GM12864 (cell line): Measurements from ENCODE around the gene IQCF2.
"Not testable (repeated sequence)": the region's sequence is repeated elsewhere in the genome, so short reads cannot be mapped to it uniquely, and the experiment has no call there.

Experiments
- DNase-seq: peaks from one replicate; pipeline ENCODE4 v3.0.0-alpha.2; 2011; ENCODE audit warnings: low read depth
- H3K4me3 ChIP-seq: 2 replicates; pipeline ENCODE4 v1.5.1; 2011; ENCODE audit warnings: mild to moderate bottlenecking, low read depth, low read length, control low read depth
- CTCF ChIP-seq: IDR thresholded peaks from 2 replicates; pipeline ENCODE4 v1.5.1; 2011; ENCODE audit warnings: low read depth, mild to moderate bottlenecking, moderate library complexity, low read length, control low read depth, inconsistent platforms; ENCODE audit errors: missing control alignments

IQCF2 gene

DNA sequence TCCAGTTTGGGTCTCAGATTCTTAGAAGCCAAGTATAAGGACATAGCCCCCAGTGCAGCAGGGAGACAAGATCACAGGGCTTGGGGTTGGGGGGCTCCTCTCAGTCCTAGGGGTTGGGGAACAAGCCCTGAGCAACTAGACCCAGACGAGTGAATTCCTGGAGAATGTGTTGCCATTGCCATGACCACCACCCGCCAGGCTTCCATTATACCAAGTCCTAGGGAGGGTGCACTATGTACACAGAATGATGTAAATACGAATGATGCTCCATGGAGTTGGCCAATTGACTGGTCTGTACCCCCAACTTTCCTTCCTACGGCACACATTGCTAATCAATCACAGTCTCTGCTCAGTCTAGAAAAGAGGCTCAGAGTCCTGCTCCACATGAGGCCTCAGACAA, 33.0 kb downstream of the IQCF2 start:
- TF ChIP-seq CTCF, result no peak

DNA sequence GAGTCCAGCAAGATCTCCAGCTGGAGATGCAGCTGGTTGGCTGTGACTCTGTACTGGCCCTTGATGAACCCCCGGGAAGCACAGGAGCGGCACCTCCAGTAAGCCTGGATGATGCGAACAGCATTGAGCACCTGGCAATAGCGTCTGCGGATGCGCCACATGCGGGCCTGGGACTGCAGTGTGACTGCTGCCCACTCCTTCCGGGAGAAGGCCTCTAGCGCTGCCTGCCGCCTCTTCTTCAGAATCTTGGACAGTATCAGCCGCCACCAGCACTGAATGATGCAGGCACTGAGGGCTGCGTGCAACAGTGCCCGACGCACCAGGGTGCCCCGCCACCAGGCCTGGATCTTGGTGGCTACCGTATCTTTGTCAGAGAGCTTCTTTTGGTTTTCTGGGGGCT, 33.5 kb downstream of the IQCF2 start:
- no peak overlapping the region for H3K4me3 ChIP-seq
- DNase-seq, result no peak
- no peak for TF ChIP-seq CTCF

More for the DNA sequence above, 33.0 kb downstream of the IQCF2 start:
- no peak overlapping the region for H3K4me3 ChIP-seq
- DNase-seq, result no peak

GRCh38 chr3:51896607-51897305, 35.3 kb downstream of the IQCF2 start:
- H3K4me3 ChIP-seq, result no peak overlapping the region
- no peak for TF ChIP-seq CTCF
- no peak for DNase-seq

- no peak for TF ChIP-seq CTCF
- H3K4me3 ChIP-seq, result no peak overlapping the region
- DNase-seq, result no peak
Measured at GRCh38 chr3:51897391-51897790, 36.0 kb downstream of the IQCF2 start.

DNA sequence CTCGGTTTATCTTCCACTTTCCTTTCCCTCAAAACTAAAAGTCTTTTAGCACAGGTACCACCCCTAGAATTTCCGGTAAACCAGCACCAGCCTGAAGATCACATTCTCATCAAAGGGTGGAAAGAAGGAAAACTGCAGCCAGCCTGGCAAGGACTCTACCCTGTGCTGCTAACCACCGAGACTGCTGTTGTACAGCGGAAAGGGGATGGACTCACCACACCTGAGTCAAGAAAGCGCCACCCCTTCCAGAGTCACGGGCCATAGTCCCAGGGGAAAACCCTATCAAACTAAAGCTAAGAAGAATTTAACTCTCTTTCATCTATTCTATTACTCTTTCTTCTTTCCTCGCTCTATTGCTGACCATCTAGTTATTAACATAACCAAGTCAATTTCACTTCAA, 38.6 kb downstream of the IQCF2 start:
- DNase-seq, H3K4me3 ChIP-seq: not testable (repeated sequence)

DNA sequence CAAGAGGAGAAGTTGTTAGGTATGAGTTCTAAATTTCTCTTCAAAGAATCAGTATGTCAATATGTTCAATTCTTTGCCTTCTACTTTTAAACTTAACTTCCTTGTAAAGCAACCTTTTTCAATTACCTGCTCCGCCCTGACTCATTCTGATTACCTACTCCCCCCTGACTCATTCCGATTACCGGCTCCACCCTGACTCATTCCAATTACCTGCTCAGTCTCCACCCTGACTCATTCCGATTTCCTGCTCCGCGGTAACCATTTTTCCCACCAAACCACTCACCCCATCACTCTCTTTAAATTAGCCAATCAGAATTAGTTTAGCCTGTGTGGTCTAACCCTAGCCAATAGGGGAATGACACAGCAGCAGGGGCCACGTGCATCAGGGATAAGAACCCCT, 40.9 kb downstream of the IQCF2 start:
- peak; percentile 5 for DNase-seq
- H3K4me3 ChIP-seq, result not testable (repeated sequence)

- no peak for TF ChIP-seq CTCF
- H3K4me3 ChIP-seq, result no peak overlapping the region
- DNase-seq, result no peak
Measured at GRCh38 chr3:51904034-51904823, 42.8 kb downstream of the IQCF2 start.

- TF ChIP-seq CTCF, result no peak
- H3K4me3 ChIP-seq, result no peak overlapping the region
- no peak for DNase-seq
Measured at GRCh38 chr3:51908026-51908425, 46.6 kb downstream of the IQCF2 start.
